HG02588 (cell line): ENCODE data around the gene SLC22A4.

Experiments used
- ATAC-seq: cut with Tn5 transposase; IDR thresholded peaks from one replicate; pipeline ENCODE4 v1.9.1; 2021; ENCODE audit warnings: mild to moderate bottlenecking, moderate library complexity; ENCODE audit not compliant: unreplicated experiment

SLC22A4 gene

GRCh38 chr5:132262882-132263547 is 31.2 kb upstream of the SLC22A4 start:
- no peak for ATAC-seq

GRCh38 chr5:132263548-132264261 is 30.5 kb upstream of the SLC22A4 start:
- ATAC-seq = no peak

- no peak for ATAC-seq
Measured at GRCh38 chr5:132264546-132265335, 29.5 kb upstream of the SLC22A4 start.

- ATAC-seq = no peak
Measured at GRCh38 chr5:132265336-132266030, 28.7 kb upstream of the SLC22A4 start.

GRCh38 chr5:132266031-132266835 is 28.0 kb upstream of the SLC22A4 start:
- no peak for ATAC-seq

- no peak for ATAC-seq
Measured at GRCh38 chr5:132266836-132267160, 27.4 kb upstream of the SLC22A4 start.

- no peak for ATAC-seq
Measured at GRCh38 chr5:132267166-132267739, 26.9 kb upstream of the SLC22A4 start.

- ATAC-seq = no peak
Measured at GRCh38 chr5:132267931-132268768, 26.0 kb upstream of the SLC22A4 start.

GRCh38 chr5:132268769-132269551 is 25.2 kb upstream of the SLC22A4 start:
- ATAC-seq = peak; percentile 75

GRCh38 chr5:132269635-132270334 is 24.4 kb upstream of the SLC22A4 start:
- no peak for ATAC-seq

- no peak for ATAC-seq
Measured at GRCh38 chr5:132270335-132270665, 23.9 kb upstream of the SLC22A4 start.

GRCh38 chr5:132270706-132271105 is 23.5 kb upstream of the SLC22A4 start:
- no peak for ATAC-seq

- ATAC-seq = no peak
Measured at GRCh38 chr5:132271251-132272246, 22.6 kb upstream of the SLC22A4 start.

GRCh38 chr5:132272311-132273210 is 21.6 kb upstream of the SLC22A4 start:
- ATAC-seq = no peak

- ATAC-seq = no peak
Measured at GRCh38 chr5:132273631-132274030, 20.6 kb upstream of the SLC22A4 start.
